TTC549 (cell line): ENCODE measurements around the gene SRPX2.

Experiments
- FAIRE-seq: peaks from 2 replicates; lab custom pipeline; 2012; peaks lifted over from hg19 to GRCh38; lab: Jason Lieb, UNC

Gene SRPX2, protein sequence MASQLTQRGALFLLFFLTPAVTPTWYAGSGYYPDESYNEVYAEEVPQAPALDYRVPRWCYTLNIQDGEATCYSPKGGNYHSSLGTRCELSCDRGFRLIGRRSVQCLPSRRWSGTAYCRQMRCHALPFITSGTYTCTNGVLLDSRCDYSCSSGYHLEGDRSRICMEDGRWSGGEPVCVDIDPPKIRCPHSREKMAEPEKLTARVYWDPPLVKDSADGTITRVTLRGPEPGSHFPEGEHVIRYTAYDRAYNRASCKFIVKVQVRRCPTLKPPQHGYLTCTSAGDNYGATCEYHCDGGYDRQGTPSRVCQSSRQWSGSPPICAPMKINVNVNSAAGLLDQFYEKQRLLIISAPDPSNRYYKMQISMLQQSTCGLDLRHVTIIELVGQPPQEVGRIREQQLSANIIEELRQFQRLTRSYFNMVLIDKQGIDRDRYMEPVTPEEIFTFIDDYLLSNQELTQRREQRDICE

DNA sequence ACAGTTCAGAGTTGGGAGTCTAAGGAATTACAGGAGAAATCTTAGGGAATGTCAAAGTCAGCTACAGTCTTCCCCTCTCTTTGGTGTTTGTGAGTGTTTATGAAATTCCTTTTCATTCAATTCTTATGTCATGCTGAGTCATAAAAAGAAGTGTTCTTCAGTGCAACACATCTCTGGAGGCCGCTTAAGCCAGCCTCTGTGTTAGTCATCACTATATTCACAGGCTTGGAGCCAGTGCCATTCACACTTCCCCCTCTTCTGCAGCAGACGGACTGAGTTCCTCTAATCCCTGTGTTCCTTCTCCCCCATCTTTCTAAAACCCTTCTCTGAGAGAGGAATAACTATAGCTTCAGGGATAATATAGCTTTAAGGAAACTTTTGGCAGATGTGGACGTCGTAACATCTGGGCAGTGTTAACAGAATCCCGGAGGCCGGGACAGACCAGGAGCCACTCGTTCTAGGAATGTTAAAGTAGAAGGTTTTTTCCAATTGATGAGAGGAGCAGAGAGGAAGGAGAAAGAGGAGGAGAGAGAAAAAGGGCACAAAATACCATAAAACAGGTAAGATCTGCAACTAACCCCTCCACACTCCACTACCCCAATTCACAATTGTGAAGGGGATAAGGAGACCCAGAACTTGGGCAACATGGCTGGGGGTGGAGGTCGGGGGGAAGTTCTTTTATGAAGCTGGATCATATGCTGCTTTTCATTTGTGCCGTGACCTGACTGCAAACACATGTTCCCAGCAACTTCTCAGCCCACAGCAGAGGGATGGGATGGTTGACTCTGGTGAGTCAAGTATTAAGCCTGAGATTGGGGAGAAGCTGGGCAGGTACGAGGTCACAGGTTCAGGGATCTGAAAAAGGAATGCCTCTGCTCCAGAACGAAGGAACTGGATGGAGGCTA lies at the start of gene SRPX2:
SRPX2 (plus strand) TSS at position 244 of the 905 bp plus-strand sequence. CDS start 2,124 bp downstream, outside the sequence.
- no peak for FAIRE-seq

- FAIRE-seq: no peak
Measured at GRCh38 chrX:100596601-100597000, 47.4 kb upstream of the SRPX2 start.

DNA sequence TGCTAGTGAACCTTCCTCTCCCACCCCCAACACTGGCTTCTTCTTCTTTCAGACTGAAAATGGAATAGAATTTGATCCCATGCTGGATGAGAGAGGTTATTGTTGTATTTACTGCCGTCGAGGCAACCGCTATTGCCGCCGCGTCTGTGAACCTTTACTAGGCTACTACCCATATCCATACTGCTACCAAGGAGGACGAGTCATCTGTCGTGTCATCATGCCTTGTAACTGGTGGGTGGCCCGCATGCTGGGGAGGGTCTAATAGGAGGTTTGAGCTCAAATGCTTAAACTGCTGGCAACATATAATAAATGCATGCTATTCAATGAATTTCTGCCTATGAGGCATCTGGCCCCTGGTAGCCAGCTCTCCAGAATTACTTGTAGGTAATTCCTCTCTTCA lies 44.5 kb upstream of the SRPX2 start:
- no peak for FAIRE-seq

- no peak for FAIRE-seq
Measured at GRCh38 chrX:100600340-100600739, 43.7 kb upstream of the SRPX2 start.

DNA sequence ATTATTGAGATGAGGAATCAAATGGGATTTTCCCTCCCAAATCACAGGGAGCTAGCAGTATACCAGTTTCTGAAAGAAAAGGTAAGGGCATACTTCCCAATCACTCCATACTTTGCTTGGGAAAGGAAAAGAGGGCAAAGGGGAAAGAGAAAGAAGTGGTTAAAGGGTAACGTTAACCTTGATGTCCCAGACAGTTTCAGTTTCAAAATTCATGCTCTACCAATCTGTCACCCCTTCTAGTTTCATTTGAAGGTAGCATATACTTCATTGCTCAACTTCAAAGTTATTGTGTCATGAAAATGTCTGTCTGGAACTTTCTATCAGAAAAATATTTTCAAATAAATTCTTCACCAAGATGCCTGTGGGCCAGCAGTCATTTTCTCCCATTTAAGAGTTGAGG lies 43.2 kb upstream of the SRPX2 start:
- no peak for FAIRE-seq

GRCh38 chrX:100606753-100607152 lies 37.2 kb upstream of the SRPX2 start:
- no peak for FAIRE-seq

- FAIRE-seq: no peak
Measured at GRCh38 chrX:100609591-100609990, 34.4 kb upstream of the SRPX2 start.

DNA sequence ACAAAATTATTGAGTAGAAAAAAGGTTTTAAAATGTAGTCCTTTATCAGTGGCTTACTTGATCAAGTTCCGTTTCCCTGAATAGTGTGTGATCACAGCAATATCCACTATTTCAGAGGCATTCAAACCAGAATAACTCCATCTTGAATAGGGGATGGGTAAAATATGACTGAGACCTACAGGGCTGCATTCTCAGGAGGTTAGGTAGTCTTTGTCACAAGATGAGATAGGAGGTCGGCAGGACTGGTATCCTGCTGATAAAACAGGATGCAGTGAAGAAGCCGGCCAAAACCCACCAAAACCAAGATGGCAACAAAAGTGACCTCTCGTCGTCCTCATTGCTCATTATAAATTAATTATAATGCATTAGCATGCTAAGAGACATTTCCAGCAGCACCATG lies 32.0 kb upstream of the SRPX2 start:
- no peak for FAIRE-seq

DNA sequence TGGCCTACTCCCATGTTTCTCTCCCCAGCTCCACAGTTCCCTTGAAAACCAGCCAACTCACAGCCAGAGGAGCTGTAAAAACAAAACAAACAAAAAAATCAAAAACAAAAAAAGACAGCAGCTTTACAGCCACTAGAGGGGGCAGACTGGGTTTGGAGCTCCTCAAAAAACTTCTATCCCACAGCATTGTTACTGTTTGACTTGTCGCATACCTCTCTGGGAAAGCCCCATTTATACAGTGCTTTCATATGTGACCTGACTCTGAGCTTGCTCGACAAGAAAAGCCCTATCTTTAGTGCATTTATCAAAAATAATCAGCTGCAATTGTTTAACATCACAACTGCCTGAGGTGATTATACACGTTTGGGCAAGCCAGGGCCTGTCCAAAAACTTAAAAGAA lies 29.0 kb upstream of the SRPX2 start:
- peak; percentile 55 for FAIRE-seq

GRCh38 chrX:100623001-100623400 lies 21.0 kb upstream of the SRPX2 start:
- no peak for FAIRE-seq

DNA sequence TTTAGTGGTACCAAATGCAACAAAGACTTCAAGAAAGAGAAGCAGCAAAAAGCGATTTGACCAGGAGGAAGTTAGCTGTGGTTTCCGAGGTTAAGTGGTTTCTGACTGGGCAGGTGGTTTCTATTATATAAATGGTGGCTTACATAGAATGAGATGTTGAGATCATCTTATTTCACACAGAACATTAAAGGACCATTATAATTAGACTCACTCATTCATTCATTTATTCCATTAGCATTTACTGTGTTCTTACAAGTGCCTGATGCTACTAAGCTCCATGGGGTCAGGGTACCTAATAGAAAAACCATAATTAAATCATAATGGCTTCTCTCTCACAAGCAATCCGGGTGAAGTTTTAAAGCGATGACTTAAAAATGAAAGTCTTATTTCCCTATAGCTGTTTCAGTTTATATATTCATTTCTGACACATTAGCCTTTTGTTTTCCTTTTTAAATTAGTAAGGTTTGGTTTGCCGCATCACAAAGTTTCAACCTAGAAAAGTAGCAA lies 18.0 kb upstream of the SRPX2 start:
- no peak for FAIRE-seq

DNA sequence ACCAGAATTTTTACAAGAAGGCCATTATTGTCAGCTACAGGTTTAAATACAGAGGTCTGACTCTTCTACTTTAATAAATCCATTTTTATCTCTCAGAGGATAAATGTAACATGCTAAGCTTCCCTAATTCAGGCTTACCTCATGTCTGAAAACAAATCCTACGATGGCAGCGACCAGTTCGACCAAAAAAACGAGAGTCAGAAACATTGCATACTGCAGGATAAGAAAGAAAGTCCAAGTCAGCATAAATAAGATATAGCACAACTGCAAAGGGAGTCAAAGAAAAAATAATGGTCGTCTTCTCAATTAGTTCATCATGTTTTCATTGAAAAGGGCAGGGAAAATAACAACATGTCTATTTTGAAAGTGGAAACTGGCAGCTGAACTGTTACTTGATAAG lies 9.0 kb upstream of the SRPX2 start:
- FAIRE-seq: no peak

GRCh38 chrX:100635989-100636320 lies 8.0 kb upstream of the SRPX2 start:
- no peak for FAIRE-seq

GRCh38 chrX:100636321-100636991 lies 7.5 kb upstream of the SRPX2 start, which contains the start of gene TSPAN6:
Gene TSPAN6, minus strand, starts transcription at chrX:100636806. Its CDS starts 112 bp downstream, at chrX:100636694.
- FAIRE-seq: peak; percentile 58

DNA sequence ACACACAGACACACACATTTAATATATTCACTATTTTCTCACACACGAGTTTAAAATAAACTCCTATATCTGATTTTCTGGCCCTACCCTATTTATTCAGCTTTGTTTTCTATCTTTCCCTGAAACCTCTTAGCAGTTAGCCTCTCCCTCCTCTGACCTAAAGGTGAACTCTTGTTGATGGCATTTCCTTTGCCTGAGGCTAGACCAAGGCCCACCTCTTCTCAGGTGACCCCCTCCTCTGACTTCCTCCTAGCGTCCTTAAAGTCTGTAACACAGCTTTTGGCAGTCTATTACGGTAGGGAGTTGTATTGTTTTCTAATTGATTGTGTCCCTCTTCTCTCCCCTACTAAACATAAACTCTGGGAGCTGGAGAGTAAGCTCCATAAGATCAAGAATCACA lies 1.7 kb upstream of the SRPX2 start:
- no peak for FAIRE-seq

DNA sequence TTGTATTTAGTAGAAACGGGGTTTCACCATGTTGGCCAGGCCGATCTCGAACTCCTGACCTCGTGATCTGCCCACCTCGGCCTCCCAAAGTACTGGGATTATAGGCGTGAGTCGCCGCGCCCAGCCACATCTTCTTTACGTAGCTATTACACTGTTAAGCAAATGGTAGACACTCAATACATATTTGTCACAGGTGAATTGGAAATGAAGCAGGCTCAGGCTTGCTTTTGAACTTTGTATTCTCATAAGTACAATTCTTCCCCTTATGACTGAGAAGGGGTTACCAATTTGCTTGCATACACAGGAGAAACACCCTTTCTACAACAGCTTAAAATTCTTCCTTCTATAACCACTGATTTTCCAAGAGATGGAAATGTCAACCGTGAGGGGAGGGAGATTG lies 787 bp upstream of the SRPX2 start:
- FAIRE-seq: no peak

- FAIRE-seq: no peak
Measured at GRCh38 chrX:100645106-100645505, 1.1 kb downstream of the SRPX2 start.

DNA sequence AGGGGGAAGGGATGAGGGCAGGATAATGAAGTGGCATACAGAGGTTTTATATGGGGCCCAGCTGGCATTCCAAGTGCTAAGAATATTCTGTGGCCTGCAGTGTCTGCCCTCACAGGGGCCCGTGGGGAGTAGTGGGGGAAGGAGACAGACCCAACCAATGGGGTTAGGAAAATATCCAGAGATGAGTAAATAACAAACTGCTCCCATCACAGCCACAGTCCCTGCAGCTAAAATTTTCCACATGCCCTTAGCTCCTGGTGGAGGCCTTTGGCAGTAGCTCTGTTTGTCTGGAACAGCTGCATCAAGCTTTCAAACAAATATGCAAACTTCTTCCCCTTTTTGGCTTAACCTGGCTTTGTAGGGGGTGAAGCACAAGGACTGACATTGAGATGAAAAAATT lies 3.1 kb downstream of the SRPX2 start:
- no peak for FAIRE-seq

DNA sequence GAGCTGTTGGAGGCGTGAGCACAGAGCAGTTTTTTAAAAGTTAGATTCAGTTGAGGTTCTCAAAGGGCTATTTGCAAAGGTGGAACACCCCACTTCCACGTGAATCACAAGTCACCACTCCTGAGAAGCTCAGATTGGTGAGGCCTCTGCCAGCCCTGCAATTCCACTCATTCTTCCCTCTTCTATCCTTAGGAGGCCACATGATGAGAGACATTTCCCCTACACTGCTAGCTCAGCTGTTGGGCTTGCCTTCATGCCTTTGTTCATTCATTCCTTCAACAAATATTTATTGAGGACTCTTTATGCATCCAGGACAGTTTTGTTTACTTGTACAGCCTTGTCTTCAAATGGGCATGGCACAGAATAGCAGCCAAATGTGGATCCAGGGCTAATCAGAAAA lies 3.7 kb downstream of the SRPX2 start:
- no peak for FAIRE-seq

DNA sequence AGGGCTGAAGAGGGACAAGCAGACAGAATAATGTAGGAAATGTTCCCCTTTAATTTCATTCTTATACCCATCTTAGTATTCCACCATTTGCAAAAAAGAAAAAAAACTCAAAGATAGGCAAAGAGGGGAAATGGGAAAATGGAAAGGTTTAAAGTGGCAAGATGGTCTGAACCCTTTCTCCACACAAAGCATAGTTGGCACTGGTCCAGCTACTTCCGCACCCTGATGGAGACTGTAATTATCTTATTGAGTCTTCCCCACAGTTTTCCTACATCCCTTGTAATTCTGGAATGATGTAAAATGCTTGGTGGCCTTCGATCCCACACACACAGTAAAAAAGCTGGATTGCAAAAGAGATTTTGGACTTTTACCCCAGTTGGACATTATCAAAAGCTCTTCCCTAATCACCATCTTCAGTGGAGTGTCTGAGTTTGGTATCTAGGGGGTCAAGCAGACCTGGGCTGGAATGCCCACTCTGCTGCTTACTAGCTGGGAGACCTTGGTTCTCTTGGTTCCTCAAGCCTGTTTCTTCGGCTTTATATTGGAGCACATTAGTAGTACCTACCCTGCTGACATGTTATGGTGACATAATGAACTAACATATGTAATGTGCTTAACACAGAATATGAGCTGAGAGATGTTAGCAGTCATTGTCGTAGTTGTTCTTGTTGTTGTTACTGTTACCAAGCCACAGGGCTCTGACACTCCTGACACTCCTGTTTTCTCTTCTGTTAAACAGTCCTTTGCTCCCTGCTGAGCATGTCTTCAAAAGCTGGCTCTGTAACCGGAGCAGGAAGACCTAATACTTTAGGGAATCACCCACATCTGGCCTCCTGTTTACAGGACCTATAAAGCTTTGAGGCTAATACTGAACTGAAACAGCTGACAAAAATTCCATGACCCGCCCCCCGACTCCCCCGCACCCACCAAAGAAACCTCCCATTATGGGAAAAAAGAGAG lies 4.7 kb downstream of the SRPX2 start:
- FAIRE-seq: no peak
